ENCODE measurements around the gene PHYKPL. TPM values are rescaled to one million over a fixed set of nuclear protein-coding genes. Genes with fewer than 3 reads are reported as not detected.

The PHYKPL gene
- total and polyA plus RNA-seq, 2 of the 4 experiments (the other 2 are of a cell fraction), result 10.0 to 24.5 TPM

DNA sequence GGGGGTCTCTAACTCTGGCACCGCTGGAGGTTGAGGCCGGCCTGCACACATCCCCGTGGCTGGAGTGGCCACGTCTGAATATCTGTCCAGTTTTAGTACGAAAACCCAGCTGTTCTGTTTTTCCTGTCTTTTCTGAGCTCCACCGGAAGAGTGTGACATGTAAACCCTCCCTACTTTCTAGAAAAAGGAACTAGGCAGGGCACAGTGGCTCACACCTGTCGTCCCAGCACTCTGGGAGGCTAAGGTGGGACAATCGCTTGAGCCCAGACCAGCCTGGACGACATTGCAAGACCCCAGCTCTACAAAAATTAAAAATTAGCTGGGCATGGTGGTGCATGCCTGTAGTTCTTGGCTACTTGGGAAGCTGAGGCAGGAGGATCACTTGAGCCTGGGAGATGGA lies 8.2 kb upstream of the PHYKPL start:
- Histone ChIP-seq H2AK5ac (ENCODE audit: low read depth, low read length) (no peak overlapping the region), H4K8ac (ENCODE audit: low read depth in 2 of 2, low read length in 2 of 2) (no peak overlapping the region), H4K20me1 (ENCODE audit: insufficient read depth, low read length) (no peaks in the 10 kb centered on the region), H3K27me3 (ENCODE audit: control insufficient read depth, insufficient read depth, low read length) (no peaks in the 10 kb centered on the region), H3K14ac (replicated peaks; ENCODE audit: low read depth, low read length) (no peak overlapping the region), H2BK5ac (ENCODE audit: low read depth, low read length, poor library complexity, severe bottlenecking) (no peak overlapping the region), H4K5ac (ENCODE audit: low read depth, low read length) (no peak overlapping the region), H3K9me3 (ENCODE audit: control insufficient read depth, insufficient read depth, low read length) (no peaks in the 10 kb centered on the region), H3K4me3 (ENCODE audit: insufficient read depth, low read depth, low read length) (no peak overlapping the region), H3K79me1 (ENCODE audit: low read depth in 1 of 2, low read length in 2 of 2) (no peaks in the 10 kb centered on the region), H3K4me1 (ENCODE audit: control insufficient read depth, insufficient read depth, low read length) (peaks cover 2% of the 10 kb centered on the region; the same call in 1 of the 2 replicates), H3K23ac (ENCODE audit: low read depth, low read length) (no peak overlapping the region), H3K9ac (ENCODE audit: low read depth, low read length) (no peak overlapping the region), H4K91ac (ENCODE audit: insufficient read depth, low read depth, low read length) (no peak overlapping the region), H2AFZ (replicated peaks; ENCODE audit: low read length, poor library complexity) (no peak overlapping the region), H2BK20ac (ENCODE audit: low read depth, low read length) (no peak overlapping the region), H2BK15ac (ENCODE audit: low read depth, low read length) (no peak overlapping the region), H3K36me3 (ENCODE audit: control insufficient read depth, insufficient read depth, low read length) (no peaks in the 10 kb centered on the region), H3K56ac (ENCODE audit: extremely low read depth, insufficient read depth, low read length) (no peak overlapping the region), H3K18ac (ENCODE audit: low read depth, low read length) (no peak overlapping the region), H3K4me2 (ENCODE audit: low read depth, low read length) (no peak overlapping the region), H3K4ac (ENCODE audit: low read depth, low read length) (no peak overlapping the region), H2AK9ac (replicated peaks; ENCODE audit: low read depth, low read length, poor library complexity) (no peak overlapping the region), H3K9me1 (ENCODE audit: insufficient read depth, low read length) (no peaks in the 10 kb centered on the region), H3K27ac (ENCODE audit: insufficient read depth, low read length) (no peak overlapping the region), H2BK120ac (ENCODE audit: low read depth, low read length) (no peak overlapping the region)
- ATAC-seq (ENCODE audit: low read depth) (no peak), DNase-seq (no peak)
- in situ Hi-C loops (cut with MboI; ENCODE audit: low sequenced_read_pairs), result no loop called here
- intact Hi-C loops (cut with micrococcal nuclease), result no loop called here
- dilution Hi-C loops (cut with HindIII; ENCODE audit: low sequenced_read_pairs, unreplicated experiment), result no loop called here
- no peak for TF ChIP-seq RFX5 (IDR thresholded peaks at IDR 0.05; ENCODE audit: low read depth, low read length)
- TF ChIP-seq, protein P1, sequence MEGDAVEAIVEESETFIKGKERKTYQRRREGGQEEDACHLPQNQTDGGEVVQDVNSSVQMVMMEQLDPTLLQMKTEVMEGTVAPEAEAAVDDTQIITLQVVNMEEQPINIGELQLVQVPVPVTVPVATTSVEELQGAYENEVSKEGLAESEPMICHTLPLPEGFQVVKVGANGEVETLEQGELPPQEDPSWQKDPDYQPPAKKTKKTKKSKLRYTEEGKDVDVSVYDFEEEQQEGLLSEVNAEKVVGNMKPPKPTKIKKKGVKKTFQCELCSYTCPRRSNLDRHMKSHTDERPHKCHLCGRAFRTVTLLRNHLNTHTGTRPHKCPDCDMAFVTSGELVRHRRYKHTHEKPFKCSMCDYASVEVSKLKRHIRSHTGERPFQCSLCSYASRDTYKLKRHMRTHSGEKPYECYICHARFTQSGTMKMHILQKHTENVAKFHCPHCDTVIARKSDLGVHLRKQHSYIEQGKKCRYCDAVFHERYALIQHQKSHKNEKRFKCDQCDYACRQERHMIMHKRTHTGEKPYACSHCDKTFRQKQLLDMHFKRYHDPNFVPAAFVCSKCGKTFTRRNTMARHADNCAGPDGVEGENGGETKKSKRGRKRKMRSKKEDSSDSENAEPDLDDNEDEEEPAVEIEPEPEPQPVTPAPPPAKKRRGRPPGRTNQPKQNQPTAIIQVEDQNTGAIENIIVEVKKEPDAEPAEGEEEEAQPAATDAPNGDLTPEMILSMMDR (conservative IDR thresholded peaks at IDR 0.05; ENCODE audit: low read depth, low read length), result no peak
- TF ChIP-seq MXI1 (IDR thresholded peaks at IDR 0.05; ENCODE audit: borderline replicate concordance, low read depth, low read length), result no peak
- no peak for TF ChIP-seq POLR2A (IDR thresholded peaks at IDR 0.05; ENCODE audit: low read depth, low read length)
- TF ChIP-seq MAFK (IDR thresholded peaks at IDR 0.05; ENCODE audit: low read depth, low read length), result no peak
- TF ChIP-seq MAZ (IDR thresholded peaks at IDR 0.05; ENCODE audit: borderline replicate concordance, low read depth, low read length), result no peak
- TF ChIP-seq CHD1 (IDR thresholded peaks at IDR 0.05; ENCODE audit: low read depth, low read length), result no peak
- TF ChIP-seq CEBPB (IDR thresholded peaks at IDR 0.05; ENCODE audit: low read depth, low read length), result no peak
- TF ChIP-seq, protein P2, sequence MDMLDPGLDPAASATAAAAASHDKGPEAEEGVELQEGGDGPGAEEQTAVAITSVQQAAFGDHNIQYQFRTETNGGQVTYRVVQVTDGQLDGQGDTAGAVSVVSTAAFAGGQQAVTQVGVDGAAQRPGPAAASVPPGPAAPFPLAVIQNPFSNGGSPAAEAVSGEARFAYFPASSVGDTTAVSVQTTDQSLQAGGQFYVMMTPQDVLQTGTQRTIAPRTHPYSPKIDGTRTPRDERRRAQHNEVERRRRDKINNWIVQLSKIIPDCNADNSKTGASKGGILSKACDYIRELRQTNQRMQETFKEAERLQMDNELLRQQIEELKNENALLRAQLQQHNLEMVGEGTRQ (IDR thresholded peaks at IDR 0.05; ENCODE audit: low read depth, low read length), result no peak
- no peak for TF ChIP-seq SMC3 (IDR thresholded peaks at IDR 0.05; ENCODE audit: low read depth, low read length)
- TF ChIP-seq, protein P3, sequence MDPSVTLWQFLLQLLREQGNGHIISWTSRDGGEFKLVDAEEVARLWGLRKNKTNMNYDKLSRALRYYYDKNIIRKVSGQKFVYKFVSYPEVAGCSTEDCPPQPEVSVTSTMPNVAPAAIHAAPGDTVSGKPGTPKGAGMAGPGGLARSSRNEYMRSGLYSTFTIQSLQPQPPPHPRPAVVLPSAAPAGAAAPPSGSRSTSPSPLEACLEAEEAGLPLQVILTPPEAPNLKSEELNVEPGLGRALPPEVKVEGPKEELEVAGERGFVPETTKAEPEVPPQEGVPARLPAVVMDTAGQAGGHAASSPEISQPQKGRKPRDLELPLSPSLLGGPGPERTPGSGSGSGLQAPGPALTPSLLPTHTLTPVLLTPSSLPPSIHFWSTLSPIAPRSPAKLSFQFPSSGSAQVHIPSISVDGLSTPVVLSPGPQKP (IDR thresholded peaks at IDR 0.05; ENCODE audit: borderline replicate concordance, low read depth, low read length), result no peak
- ChIA-PET CTCF (no interaction called here), POLR2A (ENCODE audit: unreplicated experiment) (no interaction called here)
- no TSS peak for BruUV-seq (replicated peaks)
- WGBS, 2 experiments (ENCODE audit: extremely low coverage in 2 of 2, insufficient read length in 1 of 2), result 90% methylated on average over 6 of the region's 9 CpGs; no CpG with 5 or more reads in 1 of the 2 experiments

All from IMR-90 (cell line).